Panc1 (cell line): ENCODE data around the gene FAF1. TPM values are rescaled to one million over a fixed set of nuclear protein-coding genes. Genes with fewer than 3 reads are reported as not detected.

Source experiments
- ATAC-seq: fragments of 200-7000 bp; cut with Tn5 transposase; 2 replicates; pipeline ENCODE4 v1.9.1; 2020; ENCODE audit warnings: mild to moderate bottlenecking, moderate library complexity
- BruUV-seq: library from RNA; stranded (reverse); fragments of 400-500 nt; replicated peaks from 2 replicates; lab custom pipeline; 2021; lab: Mats Ljungman, UMichigan
- CTCF ChIA-PET: fragments of 300-600 bp; sonication (Branson Sonifier 250); formaldehyde crosslinking; loops from one replicate; lab custom pipeline; 2022; ENCODE audit warnings: antibody characterized with exemption; lab: Charles Lee
- POLR2A ChIA-PET: fragments of 300-600 bp; sonication (Branson Sonifier 250); formaldehyde crosslinking; loops from one replicate; lab custom pipeline; 2022; ENCODE audit warnings: antibody characterized with exemption; lab: Charles Lee
- DNase-seq: peaks from one replicate; pipeline ENCODE4 v3.0.0-alpha.2; 2010; ENCODE audit warnings: low read depth, low spot score
- H3K27ac ChIP-seq: 2 replicates; pipeline ENCODE4 v1.5.1; 2011; ENCODE audit warnings: mild to moderate bottlenecking, low read length, inconsistent platforms
- H3K27me3 ChIP-seq: fragments of 200-500 bp; sonication (Bioruptor generic); 2 replicates; pipeline ENCODE4 v1.6.0; 2014; ENCODE audit warnings: low read length, inconsistent platforms; ENCODE audit not compliant: control insufficient read depth, insufficient read depth
- H3K36me3 ChIP-seq: fragments of 200-500 bp; sonication (Bioruptor generic); 2 replicates; pipeline ENCODE4 v1.5.1; 2014; ENCODE audit warnings: inconsistent platforms, mild to moderate bottlenecking, low read length, moderate library complexity; ENCODE audit not compliant: control insufficient read depth, insufficient read depth
- H3K4me1 ChIP-seq: 2 replicates; pipeline ENCODE4 v1.5.1; 2011; ENCODE audit warnings: inconsistent platforms, mild to moderate bottlenecking, low read length, moderate library complexity; ENCODE audit not compliant: control insufficient read depth, insufficient read depth
- H3K4me3 ChIP-seq, 2 experiments: 2 replicates each; pipeline ENCODE4 v1.5.1; 2011 to 2012; ENCODE audit warnings: low read depth in 2 of 2, low read length in 2 of 2, mild to moderate bottlenecking in 2 of 2, inconsistent platforms in 1 of 2, moderate library complexity in 1 of 2
- H3K9me3 ChIP-seq: fragments of 200-500 bp; sonication (Bioruptor generic); 2 replicates; pipeline ENCODE4 v1.5.1; 2014; ENCODE audit warnings: low read depth, mild to moderate bottlenecking, inconsistent platforms, low read length, moderate library complexity; ENCODE audit not compliant: control insufficient read depth, insufficient read depth
- CTCF ChIP-seq: fragments of 450-650 bp; IDR thresholded peaks from 2 replicates; pipeline ENCODE4 v1.5.1; 2017; ENCODE audit warnings: mild to moderate bottlenecking
- POLR2AphosphoS5 ChIP-seq: IDR thresholded peaks from 2 replicates; pipeline ENCODE4 v1.6.1; 2012; ENCODE audit warnings: mild to moderate bottlenecking, low read depth, low read length, moderate library complexity
- REST ChIP-seq, 2 experiments: IDR thresholded peaks; 2 replicates each; pipeline ENCODE4 v1.6.1; 2011 to 2012; ENCODE audit warnings: low read depth in 2 of 2, control low read depth in 1 of 2, low read length in 1 of 2, mild to moderate bottlenecking in 1 of 2, moderate library complexity in 1 of 2; ENCODE audit not compliant: insufficient read depth in 1 of 2
- SIN3A ChIP-seq: IDR thresholded peaks from 2 replicates; pipeline ENCODE4 v1.6.1; 2012; ENCODE audit warnings: low read depth, mild to moderate bottlenecking, low read length, moderate library complexity, borderline replicate concordance; ENCODE audit not compliant: insufficient read depth
- TCF7L2 ChIP-seq: IDR thresholded peaks from 2 replicates; pipeline ENCODE4 v1.6.1; 2011; ENCODE audit warnings: mild to moderate bottlenecking, low read depth, low read length, inconsistent platforms
- in situ Hi-C: cut with HindIII; loops from 2 replicates; pipeline ENCODE4 v1.10.0; 2016; ENCODE audit warnings: low sequenced_read_pairs, low pct_unique_long_range_greater_than_20kb
- intact Hi-C: fragments of 100-400 bp; cut with micrococcal nuclease; formaldehyde crosslinking; loops from one replicate; pipeline ENCODE4 v1.10.0; 2022; ENCODE audit not compliant: unreplicated experiment
- total RNA-seq: library from RNA; stranded (reverse); gene quantifications from one replicate; pipeline ENCODE4 v1.2.1, GENCODE V29; 2021; ENCODE audit not compliant: unreplicated experiment

FAF1 gene
- total RNA-seq, 1 experiment from 2014 or later, result 101 TPM

GRCh38 chr1:50980505-50980904, 20.4 kb upstream of the FAF1 start:
- H3K4me3 ChIP-seq, result 0 out of 4 replicates have a peak overlapping the region, but pooled peaks of 1 of the 2 experiments have one; percentile 80

GRCh38 chr1:50979937-50980336, 19.9 kb upstream of the FAF1 start:
- ChIA-PET CTCF (no interaction called here), POLR2A (no interaction called here)
- no TSS peak for BruUV-seq
- ATAC-seq (no peak), DNase-seq (no peak)
- Histone ChIP-seq H3K36me3 (no peaks in the 10 kb centered on the region; the same call in 1 of the 2 replicates), H3K27ac (peak overlapping the region; percentile 100), H3K4me3 (peak overlapping the region; percentile 80 to 83; a peak in 3 of 4 replicates), H3K4me1 (peaks cover 56% of the 10 kb centered on the region), H3K27me3 (no peaks in the 10 kb centered on the region), H3K9me3 (no peaks in the 10 kb centered on the region)
- in situ Hi-C loops (no loop called here), intact Hi-C loops (loop anchor here (2.0 to 10.0 kb wide), 3 partner anchors 65 to 207 kb away; no protein-coding TSS in a partner anchor)
- TF ChIP-seq TCF7L2, result no peak
- TF ChIP-seq POLR2AphosphoS5, result no peak

More at GRCh38 chr1:50980505-50980904, 20.4 kb upstream of the FAF1 start:
- no TSS peak for BruUV-seq
- no peaks in the 10 kb centered on the region; the same call in 1 of the 2 replicates for H3K36me3 ChIP-seq
- H3K9me3 ChIP-seq, result no peaks in the 10 kb centered on the region
- H3K4me1 ChIP-seq, result peaks cover 51% of the 10 kb centered on the region
- ATAC-seq, result no peak
- POLR2A ChIA-PET, result no interaction called here
- peak overlapping the region; percentile 100; the same call in 1 of the 2 replicates for H3K27ac ChIP-seq
- CTCF ChIA-PET, result no interaction called here
- no peak for DNase-seq
- TF ChIP-seq POLR2AphosphoS5 (no peak), TCF7L2 (no peak), SIN3A (no peak), CTCF (no peak), REST (IDR thresholded peaks at IDR 0.05; ENCODE audit: insufficient read depth in 1 of 2, low read depth in 2 of 2, low read length in 1 of 2) (no peak)
- intact Hi-C loops, result no loop called here
- H3K27me3 ChIP-seq, result no peaks in the 10 kb centered on the region
- in situ Hi-C loops, result no loop called here
